Measurements from ENCODE around the gene CRYBG3. TPM values are rescaled to one million over a fixed set of nuclear protein-coding genes. Genes with fewer than 3 reads are reported as not detected.

Gene CRYBG3
- polyA plus RNA-seq, 1 donor (not counting 4 experiments of a cell fraction or from before 2014, with no cell fraction given), result 6.9 TPM

DNA sequence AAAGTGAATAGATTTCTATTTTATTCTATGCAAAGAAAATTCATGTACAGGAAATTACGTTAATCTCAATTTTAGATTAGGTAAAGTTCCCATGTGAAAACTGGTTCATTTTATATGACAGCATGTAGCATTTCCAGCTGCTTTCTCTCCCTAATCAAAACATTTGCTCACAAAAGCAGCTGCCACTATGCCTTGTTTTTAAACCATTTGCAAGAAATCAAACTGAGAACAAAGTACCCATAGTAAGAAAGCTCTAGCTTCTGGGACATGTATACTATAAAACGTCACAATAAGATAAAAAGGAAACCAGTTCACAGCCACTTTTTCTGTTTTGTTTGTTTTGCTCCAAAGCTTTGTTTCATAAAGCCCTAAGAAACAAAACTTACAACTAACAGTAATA is 5.0 kb upstream of the CRYBG3 start:
- peaks cover 12% of the 10 kb centered on the region for H3K4me1 ChIP-seq (ENCODE audit: control insufficient read depth, extremely low read depth, insufficient read depth, low read length)
- H3K9me3 ChIP-seq (ENCODE audit: control insufficient read depth, low read depth, low read length), result no peaks in the 10 kb centered on the region
- H3K27ac ChIP-seq (ENCODE audit: control insufficient read depth, insufficient read depth, low read length), result no peak overlapping the region
- no peaks in the 10 kb centered on the region for H3K36me3 ChIP-seq (ENCODE audit: control insufficient read depth in 2 of 2, extremely low read depth in 1 of 2, insufficient read depth in 2 of 2, low read length in 2 of 2)
- H2AFZ ChIP-seq (ENCODE audit: control insufficient read depth, low read length), result no peak overlapping the region
- no peaks in the 10 kb centered on the region for H3K79me2 ChIP-seq (ENCODE audit: control insufficient read depth, insufficient read depth, low read length)
- dilution Hi-C loops (cut with MboI; ENCODE audit: extremely low pct_ligation_motif_present, low sequenced_read_pairs), result no loop called here
- H3K4me2 ChIP-seq (ENCODE audit: control insufficient read depth, extremely low read depth, insufficient read depth, low read depth, low read length), result no peak overlapping the region
- no peaks in the 10 kb centered on the region for H3K9me1 ChIP-seq (ENCODE audit: control insufficient read depth, extremely low read depth, insufficient read depth, low read length)
- H3K4me3 ChIP-seq (ENCODE audit: control insufficient read depth in 2 of 3, extremely low read depth in 1 of 3, insufficient read depth in 2 of 3, low read depth in 1 of 3, low read length in 3 of 3), result no peak overlapping the region
- DNase-seq (ENCODE audit: low read depth, low spot score) (no peak), FAIRE-seq (no peak)
- H3K27me3 ChIP-seq (ENCODE audit: control insufficient read depth, extremely low read depth, insufficient read depth, low read length), result no peaks in the 10 kb centered on the region
- H4K20me1 ChIP-seq (ENCODE audit: control insufficient read depth, extremely low read depth, insufficient read depth, low read length), result no peaks in the 10 kb centered on the region
- TF ChIP-seq EZH2 (IDR thresholded peaks at IDR 0.05; ENCODE audit: low read length), result no peak
- TF ChIP-seq, protein P1, sequence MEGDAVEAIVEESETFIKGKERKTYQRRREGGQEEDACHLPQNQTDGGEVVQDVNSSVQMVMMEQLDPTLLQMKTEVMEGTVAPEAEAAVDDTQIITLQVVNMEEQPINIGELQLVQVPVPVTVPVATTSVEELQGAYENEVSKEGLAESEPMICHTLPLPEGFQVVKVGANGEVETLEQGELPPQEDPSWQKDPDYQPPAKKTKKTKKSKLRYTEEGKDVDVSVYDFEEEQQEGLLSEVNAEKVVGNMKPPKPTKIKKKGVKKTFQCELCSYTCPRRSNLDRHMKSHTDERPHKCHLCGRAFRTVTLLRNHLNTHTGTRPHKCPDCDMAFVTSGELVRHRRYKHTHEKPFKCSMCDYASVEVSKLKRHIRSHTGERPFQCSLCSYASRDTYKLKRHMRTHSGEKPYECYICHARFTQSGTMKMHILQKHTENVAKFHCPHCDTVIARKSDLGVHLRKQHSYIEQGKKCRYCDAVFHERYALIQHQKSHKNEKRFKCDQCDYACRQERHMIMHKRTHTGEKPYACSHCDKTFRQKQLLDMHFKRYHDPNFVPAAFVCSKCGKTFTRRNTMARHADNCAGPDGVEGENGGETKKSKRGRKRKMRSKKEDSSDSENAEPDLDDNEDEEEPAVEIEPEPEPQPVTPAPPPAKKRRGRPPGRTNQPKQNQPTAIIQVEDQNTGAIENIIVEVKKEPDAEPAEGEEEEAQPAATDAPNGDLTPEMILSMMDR (optimal IDR thresholded peaks at IDR 0.05 in 1 of 3, IDR thresholded peaks at IDR 0.05 in 1 of 3, conservative IDR thresholded peaks at IDR 0.05 in 1 of 3; ENCODE audit: extremely low read depth in 1 of 3, insufficient read depth in 2 of 3, low read length in 3 of 3), result no peak
- H3K9ac ChIP-seq (ENCODE audit: control insufficient read depth, extremely low read depth, insufficient read depth, low read length), result no peak overlapping the region

- DNase-seq (ENCODE audit: low read depth, low spot score), result no peak
- no peaks in the 10 kb centered on the region for H3K36me3 ChIP-seq (ENCODE audit: control insufficient read depth in 2 of 2, extremely low read depth in 1 of 2, insufficient read depth in 2 of 2, low read length in 2 of 2)
- no peaks in the 10 kb centered on the region for H3K27me3 ChIP-seq (ENCODE audit: control insufficient read depth, extremely low read depth, insufficient read depth, low read length)
- peaks cover 4% of the 10 kb centered on the region for H3K79me2 ChIP-seq (ENCODE audit: control insufficient read depth, insufficient read depth, low read length)
- no peak overlapping the region for H3K4me3 ChIP-seq (ENCODE audit: control insufficient read depth in 2 of 3, extremely low read depth in 1 of 3, insufficient read depth in 2 of 3, low read depth in 1 of 3, low read length in 3 of 3)
- H3K4me2 ChIP-seq (ENCODE audit: control insufficient read depth, extremely low read depth, insufficient read depth, low read depth, low read length), result no peak overlapping the region
- H3K9ac ChIP-seq (ENCODE audit: control insufficient read depth, extremely low read depth, insufficient read depth, low read length), result no peak overlapping the region
- H3K9me3 ChIP-seq (ENCODE audit: control insufficient read depth, low read depth, low read length), result no peaks in the 10 kb centered on the region
- H4K20me1 ChIP-seq (ENCODE audit: control insufficient read depth, extremely low read depth, insufficient read depth, low read length), result no peaks in the 10 kb centered on the region
- H3K27ac ChIP-seq (ENCODE audit: control insufficient read depth, insufficient read depth, low read length), result no peak overlapping the region
- no peak for FAIRE-seq
- TF ChIP-seq EZH2 (IDR thresholded peaks at IDR 0.05; ENCODE audit: low read length), result no peak
- TF ChIP-seq, protein P1 (optimal IDR thresholded peaks at IDR 0.05 in 1 of 3, IDR thresholded peaks at IDR 0.05 in 1 of 3, conservative IDR thresholded peaks at IDR 0.05 in 1 of 3; ENCODE audit: extremely low read depth in 1 of 3, insufficient read depth in 2 of 3, low read length in 3 of 3), result no peak
- no peak overlapping the region for H2AFZ ChIP-seq (ENCODE audit: control insufficient read depth, low read length)
- peaks cover 12% of the 10 kb centered on the region for H3K4me1 ChIP-seq (ENCODE audit: control insufficient read depth, extremely low read depth, insufficient read depth, low read length)
- no peaks in the 10 kb centered on the region for H3K9me1 ChIP-seq (ENCODE audit: control insufficient read depth, extremely low read depth, insufficient read depth, low read length)
- dilution Hi-C loops (cut with MboI; ENCODE audit: extremely low pct_ligation_motif_present, low sequenced_read_pairs), result no loop called here
Measured at GRCh38 chr3:97817965-97818364, 3.8 kb upstream of the CRYBG3 start.
